GM12892 (cell line): ENCODE measurements around the gene KRTAP9-1.
"Not testable (repeated sequence)": the region's sequence is repeated elsewhere in the genome, so short reads cannot be mapped to it uniquely, and the experiment has no call there.

ENCODE experiments used
- DNase-seq: peaks from one replicate; pipeline ENCODE4 v3.0.0; 2011; ENCODE audit not compliant: insufficient read length
- FAIRE-seq: peaks from 2 replicates; lab custom pipeline; 2011; peaks lifted over from hg19 to GRCh38; lab: Jason Lieb, UNC
- POLR2A ChIP-seq: IDR thresholded peaks from 2 replicates; pipeline ENCODE4 v1.6.1; 2011; ENCODE audit warnings: low read depth, low read length, control low read depth
- POLR2AphosphoS5 ChIP-seq: IDR thresholded peaks from 2 replicates; pipeline ENCODE4 v1.6.1; 2011; ENCODE audit warnings: low read depth, low read length, control low read depth
- TAF1 ChIP-seq: IDR thresholded peaks from 2 replicates; pipeline ENCODE4 v1.6.1; 2011; ENCODE audit warnings: low read depth, mild to moderate bottlenecking, control low read depth, low read length, borderline replicate concordance

The KRTAP9-1 gene

DNA sequence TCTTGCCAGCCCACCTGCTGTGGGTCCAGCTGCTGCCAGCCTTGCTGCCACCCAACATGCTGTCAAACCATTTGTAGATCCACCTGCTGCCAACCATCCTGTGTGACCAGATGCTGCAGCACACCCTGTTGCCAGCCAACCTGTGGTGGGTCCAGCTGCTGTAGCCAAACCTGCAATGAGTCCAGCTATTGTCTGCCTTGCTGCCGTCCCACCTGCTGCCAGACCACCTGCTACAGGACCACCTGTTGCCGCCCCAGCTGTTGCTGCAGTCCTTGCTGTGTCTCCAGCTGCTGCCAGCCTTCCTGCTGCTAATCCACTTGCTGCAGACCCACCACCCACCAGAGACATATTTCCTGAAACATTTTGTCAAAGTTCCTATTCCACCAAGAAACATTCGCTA is 641 bp downstream of the KRTAP9-1 start:
- no peak for TF ChIP-seq POLR2A
- TF ChIP-seq POLR2AphosphoS5: no peak
- TF ChIP-seq TAF1: no peak
- no peak for FAIRE-seq
- no peak for DNase-seq

- no peak for DNase-seq
- TF ChIP-seq POLR2A: no peak
- TF ChIP-seq TAF1: no peak
- TF ChIP-seq POLR2AphosphoS5: no peak
- FAIRE-seq: no peak
Observed at GRCh38 chr17:41196068-41196467, 6.4 kb downstream of the KRTAP9-1 start.

- no peak for FAIRE-seq
Observed at GRCh38 chr17:41199421-41200078, 9.9 kb downstream of the KRTAP9-1 start.

GRCh38 chr17:41211845-41212466 is 22.3 kb downstream of the KRTAP9-1 start:
- no peak for DNase-seq
- TF ChIP-seq POLR2A (no peak), POLR2AphosphoS5 (no peak), TAF1 (no peak)
- FAIRE-seq: no peak

More at GRCh38 chr17:41199421-41200078, 9.9 kb downstream of the KRTAP9-1 start:
- no peak for DNase-seq
- TF ChIP-seq POLR2A (no peak), TAF1 (no peak), POLR2AphosphoS5 (no peak)

DNA sequence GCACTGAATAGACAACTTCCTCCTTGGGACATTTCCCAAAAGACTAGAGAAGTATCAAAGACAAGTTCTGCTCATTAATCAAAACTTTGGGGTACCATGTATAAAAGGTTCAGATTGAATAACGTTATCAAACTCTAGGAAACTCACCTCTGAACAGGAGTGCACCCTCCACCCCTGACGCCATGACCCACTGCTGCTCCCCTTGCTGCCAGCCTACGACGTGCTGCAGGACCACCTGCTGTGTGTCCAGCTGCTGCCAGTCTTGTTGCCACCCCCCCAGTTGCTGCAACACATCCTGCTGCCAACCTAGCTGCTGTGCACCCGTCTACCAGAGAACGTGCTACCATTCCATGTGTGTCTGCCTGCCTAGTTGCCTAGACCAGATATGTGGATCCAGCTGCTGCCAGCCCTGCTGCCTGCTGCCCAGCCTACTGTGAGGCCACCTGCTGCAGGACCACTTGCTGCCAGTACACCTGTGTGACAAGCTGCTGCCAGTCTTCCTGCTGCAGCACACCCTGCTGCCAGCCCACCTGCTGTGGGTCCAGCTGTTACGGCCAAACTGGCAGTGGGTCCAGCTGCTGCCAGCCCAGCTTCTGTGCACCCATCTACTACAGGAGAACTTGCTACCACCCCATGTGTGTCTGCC is 23.0 kb downstream of the KRTAP9-1 start:
- DNase-seq (no peak), FAIRE-seq (no peak)
- TF ChIP-seq TAF1 (no peak), POLR2A (no peak), POLR2AphosphoS5 (no peak)

DNA sequence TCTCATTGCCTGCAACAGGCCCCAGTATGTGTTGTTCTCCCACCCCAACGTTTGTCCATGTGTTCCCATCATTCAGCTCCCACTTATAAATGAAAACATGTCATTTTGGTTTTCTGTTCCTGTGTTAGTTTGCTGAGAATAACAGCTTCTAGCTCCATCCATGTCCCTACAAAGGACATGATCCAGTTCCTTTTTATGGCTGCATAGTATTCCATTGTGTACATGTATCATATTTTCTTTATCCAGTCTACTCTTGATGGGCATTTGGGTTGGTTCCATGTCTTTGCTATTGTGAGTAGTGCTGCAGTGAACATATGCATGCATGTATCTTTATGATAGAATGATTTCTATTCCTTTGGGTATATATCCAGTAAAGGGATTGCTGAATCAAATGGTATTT is 26.0 kb downstream of the KRTAP9-1 start:
- TF ChIP-seq POLR2AphosphoS5: no peak
- no peak for TF ChIP-seq TAF1
- no peak for TF ChIP-seq POLR2A
- no peak for FAIRE-seq
- no peak for DNase-seq

GRCh38 chr17:41223821-41224220 is 34.1 kb downstream of the KRTAP9-1 start:
- FAIRE-seq (no peak), DNase-seq (no peak)
- no peak for TF ChIP-seq POLR2A

DNA sequence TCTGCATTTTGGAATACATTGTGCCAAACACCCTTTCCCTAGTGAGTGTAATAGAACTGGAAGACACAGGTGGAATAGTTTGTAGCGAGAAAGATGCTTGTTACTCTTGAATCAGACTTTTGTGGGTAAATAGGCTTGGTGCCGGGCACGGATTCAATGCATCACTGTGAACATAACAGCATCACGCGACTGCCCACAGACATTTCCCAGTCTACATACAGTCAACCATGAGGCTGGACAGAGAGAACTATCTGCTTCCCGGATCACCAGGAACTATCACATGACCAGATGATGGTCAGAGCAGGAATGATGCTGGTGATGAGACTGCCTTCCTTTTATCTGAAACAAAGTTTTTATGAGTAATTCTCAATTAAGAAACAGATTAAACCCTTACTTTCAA is 36.4 kb downstream of the KRTAP9-1 start:
- TF ChIP-seq POLR2AphosphoS5: no peak
- no peak for TF ChIP-seq TAF1
- TF ChIP-seq POLR2A: no peak
- DNase-seq: no peak
- no peak for FAIRE-seq

GRCh38 chr17:41226598-41227095 is 37.0 kb downstream of the KRTAP9-1 start, which contains the start of gene KRTAP9-2:
KRTAP9-2 (plus strand) TSS chr17:41226648; CDS start chr17:41226655, 7 bp downstream.
- DNase-seq, FAIRE-seq: not testable (repeated sequence)

DNA sequence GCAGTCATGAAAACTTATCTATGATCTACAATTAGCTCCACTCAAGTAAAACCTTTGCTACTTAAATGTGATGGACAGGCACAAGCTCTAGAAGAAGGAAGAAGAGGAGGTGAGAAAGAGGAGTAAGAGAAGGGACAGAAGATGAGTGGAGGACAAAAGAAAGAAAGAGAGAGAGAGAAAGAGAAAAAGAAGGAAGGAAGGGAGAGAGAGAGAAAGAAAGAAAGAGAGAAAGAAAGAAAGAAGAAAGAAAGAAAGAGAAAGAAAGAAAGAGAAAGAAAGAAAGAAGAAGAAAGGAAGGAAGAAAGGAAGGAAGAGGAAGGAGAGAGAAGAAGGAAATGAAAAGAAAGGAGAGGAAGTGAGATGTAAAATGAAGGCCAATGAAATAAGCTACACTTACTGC is 40.4 kb downstream of the KRTAP9-1 start:
- DNase-seq: no peak
- FAIRE-seq: no peak
- TF ChIP-seq POLR2A: no peak
- TF ChIP-seq TAF1: no peak
- no peak for TF ChIP-seq POLR2AphosphoS5

- DNase-seq (no peak), FAIRE-seq (no peak)
- TF ChIP-seq POLR2AphosphoS5 (no peak), TAF1 (no peak)
Observed at GRCh38 chr17:41231731-41232130, 42.0 kb downstream of the KRTAP9-1 start.

GRCh38 chr17:41232399-41233105 is 42.9 kb downstream of the KRTAP9-1 start, which contains the start of gene KRTAP9-3:
KRTAP9-3 (plus strand) TSS chr17:41232449; CDS start chr17:41232502, 53 bp downstream.
- not testable (repeated sequence) for DNase-seq, FAIRE-seq

GRCh38 chr17:41237116-41237515 is 47.4 kb downstream of the KRTAP9-1 start:
- not testable (repeated sequence) for DNase-seq, FAIRE-seq

DNA sequence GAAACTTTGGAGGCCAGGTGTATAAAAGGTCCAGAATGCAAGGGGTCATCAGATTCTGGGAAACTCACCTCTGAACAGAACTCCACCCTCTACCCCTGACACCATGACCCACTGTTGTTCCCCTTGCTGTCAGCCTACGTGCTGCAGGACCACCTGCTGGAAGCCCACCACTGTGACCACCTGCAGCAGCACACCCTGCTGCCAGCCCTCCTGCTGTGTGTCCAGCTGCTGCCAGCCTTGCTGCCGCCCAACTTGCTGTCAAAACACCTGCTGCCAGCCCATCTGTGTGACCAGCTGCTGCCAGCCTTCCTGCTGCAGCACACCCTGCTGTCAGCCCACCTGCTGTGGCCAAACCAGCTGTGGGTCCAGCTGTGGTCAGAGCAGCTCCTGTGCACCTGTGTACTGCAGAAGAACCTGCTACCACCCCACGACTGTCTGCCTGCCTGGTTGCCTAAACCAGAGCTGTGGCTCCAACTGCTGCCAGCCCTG is 48.3 kb downstream of the KRTAP9-1 start, which contains the start of gene KRTAP9-8:
KRTAP9-8 (plus strand) TSS at position 51 of the 489 bp plus-strand sequence; CDS start at position 104, 53 bp downstream.
- not testable (repeated sequence) for DNase-seq, FAIRE-seq
